ENCODE measurements around the gene CRACR2B.

The CRACR2B gene

GRCh38 chr11:831118-831864, 3.6 kb downstream of the CRACR2B start:
- H3K79me2 ChIP-seq (ENCODE audit: control insufficient read depth, low read length): no peaks in the 10 kb centered on the region
- no peaks in the 10 kb centered on the region for H3K36me3 ChIP-seq (ENCODE audit: control insufficient read depth, low read length)
- H3K9me3 ChIP-seq (ENCODE audit: control insufficient read depth, insufficient read depth, low read length): no peaks in the 10 kb centered on the region
- H3K27ac ChIP-seq (ENCODE audit: low read depth, low read length): no peak overlapping the region
- TF ChIP-seq CTCF (IDR thresholded peaks at IDR 0.05; ENCODE audit: low read depth, low read length, poor library complexity, severe bottlenecking): no peak
- no peak for TF ChIP-seq EZH2phosphoT487 (IDR thresholded peaks at IDR 0.05; ENCODE audit: borderline replicate concordance, low read length)
- H3K4me1 ChIP-seq (ENCODE audit: control insufficient read depth, low read length): peaks cover 60% of the 10 kb centered on the region
- H3K4me2 ChIP-seq (ENCODE audit: low read length): peak overlapping the region; percentile 62
- H3K4me3 ChIP-seq (ENCODE audit: low read length): no peak overlapping the region
- H3K9me2 ChIP-seq (replicated peaks; ENCODE audit: control insufficient read depth, low read length): no peaks in the 10 kb centered on the region
- H4K20me1 ChIP-seq (ENCODE audit: control insufficient read depth, insufficient read depth, low read depth, low read length): no peaks in the 10 kb centered on the region; the same call in 1 of the 2 replicates
- H3K27me3 ChIP-seq (ENCODE audit: control insufficient read depth, low read length): peaks cover 81% of the 10 kb centered on the region
- H3F3A ChIP-seq (ENCODE audit: control insufficient read depth, insufficient read depth): no peaks in the 10 kb centered on the region; the same call in 1 of the 2 replicates

GRCh38 chr11:831961-832528, 4.3 kb downstream of the CRACR2B start:
- H3K79me2 ChIP-seq (ENCODE audit: control insufficient read depth, low read length): no peaks in the 10 kb centered on the region
- H3K9me2 ChIP-seq (replicated peaks; ENCODE audit: control insufficient read depth, low read length): no peaks in the 10 kb centered on the region
- no peak overlapping the region for H3K27ac ChIP-seq (ENCODE audit: low read depth, low read length)
- peak; percentile 39; the same call in 1 of the 2 replicates for TF ChIP-seq EZH2phosphoT487 (IDR thresholded peaks at IDR 0.05; ENCODE audit: borderline replicate concordance, low read length)
- TF ChIP-seq CTCF (IDR thresholded peaks at IDR 0.05; ENCODE audit: low read depth, low read length, poor library complexity, severe bottlenecking): no peak
- no peaks in the 10 kb centered on the region; the same call in 1 of the 2 replicates for H3F3A ChIP-seq (ENCODE audit: control insufficient read depth, insufficient read depth)
- peaks cover 52% of the 10 kb centered on the region for H3K4me1 ChIP-seq (ENCODE audit: control insufficient read depth, low read length)
- no peaks in the 10 kb centered on the region; the same call in 1 of the 2 replicates for H4K20me1 ChIP-seq (ENCODE audit: control insufficient read depth, insufficient read depth, low read depth, low read length)
- H3K36me3 ChIP-seq (ENCODE audit: control insufficient read depth, low read length): no peaks in the 10 kb centered on the region
- H3K4me3 ChIP-seq (ENCODE audit: low read length): peak overlapping the region; percentile 45
- H3K27me3 ChIP-seq (ENCODE audit: control insufficient read depth, low read length): peaks cover 77% of the 10 kb centered on the region
- H3K4me2 ChIP-seq (ENCODE audit: low read length): peak overlapping the region; percentile 62
- no peaks in the 10 kb centered on the region for H3K9me3 ChIP-seq (ENCODE audit: control insufficient read depth, insufficient read depth, low read length)

GRCh38 chr11:832529-833113, 4.9 kb downstream of the CRACR2B start, which contains the start of gene CD151:
Gene CD151 (plus strand): TSS chr11:832952. CDS start chr11:836070, 3,118 bp downstream.
- Histone ChIP-seq H3K4me1 (ENCODE audit: control insufficient read depth, low read length) (peaks cover 46% of the 10 kb centered on the region), H3F3A (ENCODE audit: control insufficient read depth, insufficient read depth) (no peaks in the 10 kb centered on the region; the same call in 1 of the 2 replicates), H3K9me3 (ENCODE audit: control insufficient read depth, insufficient read depth, low read length) (no peaks in the 10 kb centered on the region), H4K20me1 (ENCODE audit: control insufficient read depth, insufficient read depth, low read depth, low read length) (no peaks in the 10 kb centered on the region; the same call in 1 of the 2 replicates), H3K36me3 (ENCODE audit: control insufficient read depth, low read length) (peaks cover 2% of the 10 kb centered on the region; the same call in 1 of the 2 replicates), H3K27ac (ENCODE audit: low read depth, low read length) (no peak within 1 kb of the TSS), H3K79me2 (ENCODE audit: control insufficient read depth, low read length) (no peaks in the 10 kb centered on the region), H3K4me3 (ENCODE audit: low read length) (peak within 1 kb of the TSS; percentile 45), H3K27me3 (ENCODE audit: control insufficient read depth, low read length) (peaks cover 72% of the 10 kb centered on the region), H3K9me2 (replicated peaks; ENCODE audit: control insufficient read depth, low read length) (no peaks in the 10 kb centered on the region), H3K4me2 (ENCODE audit: low read length) (peak within 1 kb of the TSS; percentile 62)
- no peak for TF ChIP-seq CTCF (IDR thresholded peaks at IDR 0.05; ENCODE audit: low read depth, low read length, poor library complexity, severe bottlenecking)
- no peak for TF ChIP-seq EZH2phosphoT487 (IDR thresholded peaks at IDR 0.05; ENCODE audit: borderline replicate concordance, low read length)

All from DOHH2 (cell line).